SK-N-SH (cell line): ENCODE results near the gene CCL2. TPM values are rescaled to one million over a fixed set of nuclear protein-coding genes. Genes with fewer than 3 reads are reported as not detected.
A peak's percentile ranks its signal among the peaks of the same experiment; 100 is the strongest.

Experiments used
- CTCF ChIA-PET: fragments of 300-600, 350-600 bp; formaldehyde crosslinking; extraction: SDS; loops from one replicate; lab custom pipeline; 2021; lab: Yijun Ruan, JAX
- POLR2A ChIA-PET: fragments of 350-600 bp; sonication (Branson Sonifier 250); formaldehyde crosslinking; extraction: SDS; loops from one replicate; lab custom pipeline; 2020; ENCODE audit warnings: antibody characterized with exemption, inconsistent platforms; lab: Yijun Ruan, JAX
- DNase-seq: peaks from one replicate; pipeline ENCODE4 v3.0.0; 2012
- H2AFZ ChIP-seq: fragments of 200-600 bp; sonication (generic); 2 replicates; pipeline ENCODE4 v1.8.1; 2016; ENCODE audit warnings: antibody characterized with exemption, mild to moderate bottlenecking, low read depth
- H3F3A ChIP-seq: fragments of 200-600 bp; sonication (generic); replicated peaks from 2 replicates; pipeline ENCODE3; 2016; ENCODE audit warnings: antibody characterized with exemption, mild to moderate bottlenecking; ENCODE audit not compliant: insufficient read depth
- H3K27ac ChIP-seq, 2 experiments: fragments of 200-500 bp in 1 of 2; fragments of 200-600 bp in 1 of 2; sonication (Bioruptor generic) in 1 of 2; sonication (generic), shearing (Covaris generic) in 1 of 2; 2 replicates each; pipeline versions ENCODE4 v1.5.1 to v1.6.1; 2014 to 2016; ENCODE audit warnings: low read depth in 2 of 2, inconsistent platforms in 1 of 2, low read length in 1 of 2, mild to moderate bottlenecking in 1 of 2, mixed read lengths in 1 of 2
- H3K27me3 ChIP-seq: fragments of 200-600 bp; sonication (generic), shearing (Covaris generic); 2 replicates; pipeline ENCODE4 v1.6.1; 2016; ENCODE audit warnings: mixed run types; ENCODE audit not compliant: insufficient read depth
- H3K36me3 ChIP-seq, 2 experiments: fragments of 200-500 bp in 1 of 2; fragments of 200-600 bp in 1 of 2; sonication (Bioruptor generic) in 1 of 2; sonication (generic) in 1 of 2; replicated peaks in 1 of 2; 2 replicates each; pipeline versions ENCODE3 to v1.5.1; 2014 to 2016; ENCODE audit warnings: low read length in 1 of 2, mild to moderate bottlenecking in 1 of 2; ENCODE audit not compliant: insufficient read depth in 2 of 2, control insufficient read depth in 1 of 2
- H3K4me1 ChIP-seq, 2 experiments: fragments of 200-500 bp in 1 of 2; fragments of 200-600 bp in 1 of 2; sonication (Bioruptor generic) in 1 of 2; sonication (generic), shearing (Covaris generic) in 1 of 2; 2 replicates each; pipeline versions ENCODE4 v1.5.1 to v1.6.1; 2014 to 2016; ENCODE audit warnings: low read depth in 1 of 2, low read length in 1 of 2, mixed run types in 1 of 2; ENCODE audit not compliant: insufficient read depth in 2 of 2, control insufficient read depth in 1 of 2
- H3K4me2 ChIP-seq: fragments of 200-600 bp; sonication (generic), shearing (Covaris generic); 2 replicates; pipeline ENCODE4 v1.6.1; 2017; ENCODE audit warnings: mixed run types
- H3K4me3 ChIP-seq, 2 experiments: fragments of 200-500 bp in 1 of 2; fragments of 200-600 bp in 1 of 2; sonication (Bioruptor generic) in 1 of 2; sonication (generic), shearing (Covaris generic) in 1 of 2; 2 replicates each; pipeline versions ENCODE4 v1.5.1 to v1.8.1; 2014 to 2016; ENCODE audit warnings: low read depth in 2 of 2, inconsistent platforms in 1 of 2, low read length in 1 of 2, mild to moderate bottlenecking in 1 of 2, mixed read lengths in 1 of 2, moderate library complexity in 1 of 2
- H3K79me2 ChIP-seq: fragments of 200-600 bp; sonication (generic); 2 replicates; pipeline ENCODE4 v1.8.1; 2017; ENCODE audit warnings: mild to moderate bottlenecking; ENCODE audit not compliant: insufficient read depth
- H3K9ac ChIP-seq: fragments of 200-600 bp; sonication (generic); 2 replicates; pipeline ENCODE4 v1.6.1; 2017; ENCODE audit warnings: mixed run types
- H3K9me2 ChIP-seq: fragments of 200-600 bp; sonication (generic); 2 replicates; pipeline ENCODE4 v1.6.1; 2017; ENCODE audit warnings: mixed run types
- H3K9me3 ChIP-seq: fragments of 200-600 bp; sonication (generic); 2 replicates; pipeline ENCODE4 v1.6.1; 2017; ENCODE audit warnings: mixed run types, mild to moderate bottlenecking, moderate library complexity
- H4K20me1 ChIP-seq: fragments of 200-600 bp; sonication (generic); 2 replicates; pipeline ENCODE4 v1.6.1; 2017; ENCODE audit warnings: mild to moderate bottlenecking, mixed run types; ENCODE audit not compliant: insufficient read depth
- CHD2 ChIP-seq: fragments of 150-350 bp; IDR thresholded peaks from 2 replicates; pipeline ENCODE4 v1.6.1; 2018; ENCODE audit warnings: low read length; ENCODE audit not compliant: partially characterized antibody
- CTCF ChIP-seq: fragments of 200-600 bp; sonication (generic); IDR thresholded peaks from 2 replicates; pipeline ENCODE4 v1.6.1; 2017; ENCODE audit warnings: antibody characterized with exemption, mild to moderate bottlenecking, moderate library complexity
- FOSL2 ChIP-seq: IDR thresholded peaks from 2 replicates; pipeline ENCODE4 v1.4.0; 2012; ENCODE audit warnings: low read depth, mild to moderate bottlenecking, moderate library complexity, borderline replicate concordance
- FOXJ3 ChIP-seq: sonication (generic); formaldehyde crosslinking; IDR thresholded peaks from 2 replicates; pipeline ENCODE4 v1.5.1; 2020; ENCODE audit warnings: mild to moderate bottlenecking, missing genetic modification reagents
- FOXM1 ChIP-seq: IDR thresholded peaks from 2 replicates; pipeline ENCODE4 v1.4.0; 2012; ENCODE audit warnings: low read depth, mild to moderate bottlenecking
- GABPA ChIP-seq: IDR thresholded peaks from 2 replicates; pipeline ENCODE4 v1.4.0; 2012; ENCODE audit warnings: low read depth, mild to moderate bottlenecking
- IRF3 ChIP-seq: fragments of 150-350 bp; IDR thresholded peaks from 2 replicates; pipeline ENCODE4 v1.6.1; 2016; ENCODE audit warnings: mild to moderate bottlenecking, low read depth, low read length
- JUND ChIP-seq: IDR thresholded peaks from 2 replicates; pipeline ENCODE4 v1.4.0; 2012
- MEF2A ChIP-seq: IDR thresholded peaks from 2 replicates; pipeline ENCODE4 v1.4.0; 2012; ENCODE audit warnings: low read depth, borderline replicate concordance
- NRF1 ChIP-seq: IDR thresholded peaks from 2 replicates; pipeline ENCODE4 v1.6.1; 2012; ENCODE audit warnings: low read depth, mild to moderate bottlenecking, low read length
- PBX3 ChIP-seq: IDR thresholded peaks from 2 replicates; pipeline ENCODE4; 2012
- REST ChIP-seq: IDR thresholded peaks from 2 replicates; pipeline ENCODE4 v1.6.1; 2012; ENCODE audit warnings: mild to moderate bottlenecking, low read depth, low read length, moderate library complexity
- RFX5 ChIP-seq: IDR thresholded peaks from 2 replicates; pipeline ENCODE4 v1.6.1; 2012; ENCODE audit warnings: mild to moderate bottlenecking, improper control_type of control experiment, low read length
- RXRA ChIP-seq: IDR thresholded peaks from 2 replicates; pipeline ENCODE4 v1.4.0; 2012; ENCODE audit warnings: low read depth, mild to moderate bottlenecking, borderline replicate concordance
- USF2 ChIP-seq: fragments of 150-350 bp; IDR thresholded peaks from 2 replicates; pipeline ENCODE4 v1.6.1; 2017; ENCODE audit warnings: antibody characterized with exemption, low read length, low read depth, borderline replicate concordance
- WGBS: methylation state at CpG from one replicate; pipeline ENCODE4 v1.1.6; 2017; ENCODE audit warnings: low lambda C conversion rate; 5-methylcytosine and 5-hydroxymethylcytosine counted together
- polyA plus RNA-seq, 3 experiments: library from polyadenylated mRNA; depleted of rRNA; stranded (reverse); fragments of >200 nt; gene quantifications; 2 replicates each; pipeline ENCODE4 v1.2.3, GENCODE V29; 2012

Gene CCL2
- polyA plus RNA-seq, 1 of the 3 experiments (the other 2 are of a cell fraction) = 210 TPM

GRCh38 chr17:34300652-34301370 is 45.7 kb downstream of the CCL2 start (continued):
- TF ChIP-seq CHD2 = no peak
- peak; percentile 64 for TF ChIP-seq JUND
- peak; percentile 73; the same call in 1 of the 2 replicates for TF ChIP-seq REST
- no peak for TF ChIP-seq FOXJ3
- TF ChIP-seq PBX3 = peak; percentile 57
- no peak for TF ChIP-seq RFX5

- Histone ChIP-seq H3F3A (peaks cover 12% of the 10 kb centered on the region), H3K4me2 (no peak overlapping the region), H2AFZ (no peak overlapping the region), H3K36me3 (no peaks in the 10 kb centered on the region), H3K4me3 (no peak overlapping the region), H3K4me1 (peaks cover 0 to 20% of the 10 kb centered on the region in 2 experiments; a peak in 2 of 4 replicates), H3K27ac (no peak overlapping the region), H3K9ac (no peak overlapping the region), H3K27me3 (no peaks in the 10 kb centered on the region), H3K9me2 (no peaks in the 10 kb centered on the region), H3K9me3 (no peaks in the 10 kb centered on the region), H4K20me1 (no peaks in the 10 kb centered on the region), H3K79me2 (no peaks in the 10 kb centered on the region)
- no peak for DNase-seq
- 76% methylated on average over 2 of the region's 2 CpGs for WGBS
- CTCF ChIA-PET = interaction anchor here (1.9 kb wide), 1 partner anchor 59 kb away, joined by 10 read pairs; no protein-coding TSS in a partner anchor
- POLR2A ChIA-PET = no interaction called here
- TF ChIP-seq FOXJ3 (no peak), USF2 (no peak), PBX3 (no peak), FOSL2 (no peak), RXRA (no peak), FOXM1 (no peak), MEF2A (no peak), NRF1 (no peak), GABPA (no peak), RFX5 (no peak), REST (no peak), CTCF (no peak), IRF3 (no peak)
These were observed 46.9 kb downstream of the CCL2 start for GRCh38 chr17:34301986-34302385.
